Tibial nerve (tissue), 3 donors: ENCODE measurements around the gene OMP.
A peak's percentile ranks its signal among the peaks of the same experiment; 100 is the strongest.

ENCODE experiments used
- CTCF ChIP-seq, 5 experiments: fragments of 200-600 bp in 3 of 5; fragments of 450-650 bp in 2 of 5; sonication (generic) in 3 of 5; IDR thresholded peaks; one replicate each; pipeline ENCODE4 v1.5.1; 2016 to 2019; ENCODE audit warnings: antibody characterized with exemption in 5 of 5, mild to moderate bottlenecking in 3 of 5, moderate library complexity in 2 of 5
- POLR2A ChIP-seq, 2 donors: fragments of 450-650 bp; IDR thresholded peaks; one replicate each; pipeline ENCODE4 v1.6.1; 2017; ENCODE audit warnings: antibody characterized with exemption in 2 of 2, mild to moderate bottlenecking in 2 of 2, moderate library complexity in 2 of 2

- peak; percentile 98 to 100 (median 99) for TF ChIP-seq CTCF (IDR thresholded peaks at IDR 0.05)
- no peak for TF ChIP-seq POLR2A (IDR thresholded peaks at IDR 0.05)
Measured at GRCh38 chr11:77127235-77127911, 24.7 kb downstream of the OMP start.
